ENCODE measurements around the gene ZNF816.
A peak's percentile ranks its signal among the peaks of the same experiment; 100 is the strongest.

The ZNF816 gene

GRCh38 chr19:53002479-53002878 lies 39.8 kb upstream of the ZNF816 start:
- no peak for DNase-seq (ENCODE audit: low read depth)
- TF ChIP-seq CTCF (conservative IDR thresholded peaks at IDR 0.05; ENCODE audit: low read length) = no peak
- H3K4me3 ChIP-seq (ENCODE audit: low read length) = no peak overlapping the region

- H3K4me3 ChIP-seq (ENCODE audit: low read length) = no peak overlapping the region
- no peak for TF ChIP-seq CTCF (conservative IDR thresholded peaks at IDR 0.05; ENCODE audit: low read length)
- no peak for DNase-seq (ENCODE audit: low read depth)
These were observed 35.3 kb upstream of the ZNF816 start for GRCh38 chr19:52997975-52998374.

- no peak overlapping the region for H3K4me3 ChIP-seq (ENCODE audit: low read length)
- no peak for DNase-seq (ENCODE audit: low read depth)
- TF ChIP-seq CTCF (conservative IDR thresholded peaks at IDR 0.05; ENCODE audit: low read length) = no peak
These were observed 33.0 kb upstream of the ZNF816 start for GRCh38 chr19:52995711-52996110.

- DNase-seq (ENCODE audit: low read depth) = peak; percentile 66
- TF ChIP-seq CTCF (conservative IDR thresholded peaks at IDR 0.05; ENCODE audit: low read length) = peak; percentile 26; the same call in 1 of the 2 replicates
- H3K4me3 ChIP-seq (ENCODE audit: low read length) = peak overlapping the region; percentile 69
These were observed 30.9 kb upstream of the ZNF816 start for GRCh38 chr19:52993342-52994178.

- TF ChIP-seq CTCF (conservative IDR thresholded peaks at IDR 0.05; ENCODE audit: low read length) = no peak
- DNase-seq (ENCODE audit: low read depth) = no peak
- H3K4me3 ChIP-seq (ENCODE audit: low read length) = peak overlapping the region; percentile 68
These were observed 29.7 kb upstream of the ZNF816 start for GRCh38 chr19:52992109-52993004.

- no peak overlapping the region for H3K4me3 ChIP-seq (ENCODE audit: low read length)
- DNase-seq (ENCODE audit: low read depth) = peak; percentile 63
- TF ChIP-seq CTCF (conservative IDR thresholded peaks at IDR 0.05; ENCODE audit: low read length) = no peak
These were observed 28.8 kb upstream of the ZNF816 start for GRCh38 chr19:52991484-52991883.
